ENCODE data around the gene TEX12.
A peak's percentile ranks its signal among the peaks of the same experiment; 100 is the strongest.

TEX12 gene

DNA sequence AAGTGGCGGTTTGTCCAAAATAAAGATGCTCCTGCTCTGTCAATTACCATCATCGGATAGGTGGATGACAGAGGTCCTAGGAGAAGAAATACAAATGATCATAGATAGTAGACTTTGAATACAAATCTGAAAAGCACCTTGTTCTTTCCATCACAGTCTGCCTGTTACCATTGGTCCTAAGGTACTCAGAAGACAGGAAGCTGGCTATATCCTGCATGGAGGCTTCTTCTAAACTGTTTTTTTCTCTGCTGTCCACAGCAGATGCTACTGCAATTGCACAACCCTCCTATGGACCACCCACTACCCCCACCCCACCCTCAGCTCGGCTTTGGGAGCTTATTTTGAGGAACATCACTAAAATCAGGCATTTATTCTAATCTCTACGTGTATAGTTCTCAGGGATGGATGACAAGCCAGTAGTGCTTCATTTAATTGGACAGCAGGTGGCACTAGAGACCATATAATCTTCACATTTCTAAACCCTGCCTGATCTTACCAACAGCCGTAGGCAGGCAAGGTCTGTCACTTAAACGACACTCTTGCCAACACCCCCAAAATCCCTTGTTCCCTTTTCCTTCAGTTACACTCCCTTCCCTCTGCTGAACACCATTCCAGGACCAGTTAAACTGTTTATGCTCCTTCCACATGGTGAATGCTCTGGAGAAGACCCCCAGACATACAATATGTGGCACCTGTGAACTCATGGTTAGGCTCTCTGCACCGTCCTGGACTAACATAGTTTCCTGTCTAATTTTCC is 52.5 kb downstream of the TEX12 start:
- no peaks in the 10 kb centered on the region for H3K4me1 ChIP-seq (ENCODE audit: low read length)
- H3K27me3 ChIP-seq (replicated peaks; ENCODE audit: insufficient read depth, low read length) = no peaks in the 10 kb centered on the region
- H3K36me3 ChIP-seq (replicated peaks; ENCODE audit: insufficient read depth, low read length) = no peaks in the 10 kb centered on the region
- no peaks in the 10 kb centered on the region for H3K79me2 ChIP-seq (ENCODE audit: low read length)
- H4K20me1 ChIP-seq (ENCODE audit: insufficient read depth, low read length) = no peaks in the 10 kb centered on the region
- TF ChIP-seq, protein P1, sequence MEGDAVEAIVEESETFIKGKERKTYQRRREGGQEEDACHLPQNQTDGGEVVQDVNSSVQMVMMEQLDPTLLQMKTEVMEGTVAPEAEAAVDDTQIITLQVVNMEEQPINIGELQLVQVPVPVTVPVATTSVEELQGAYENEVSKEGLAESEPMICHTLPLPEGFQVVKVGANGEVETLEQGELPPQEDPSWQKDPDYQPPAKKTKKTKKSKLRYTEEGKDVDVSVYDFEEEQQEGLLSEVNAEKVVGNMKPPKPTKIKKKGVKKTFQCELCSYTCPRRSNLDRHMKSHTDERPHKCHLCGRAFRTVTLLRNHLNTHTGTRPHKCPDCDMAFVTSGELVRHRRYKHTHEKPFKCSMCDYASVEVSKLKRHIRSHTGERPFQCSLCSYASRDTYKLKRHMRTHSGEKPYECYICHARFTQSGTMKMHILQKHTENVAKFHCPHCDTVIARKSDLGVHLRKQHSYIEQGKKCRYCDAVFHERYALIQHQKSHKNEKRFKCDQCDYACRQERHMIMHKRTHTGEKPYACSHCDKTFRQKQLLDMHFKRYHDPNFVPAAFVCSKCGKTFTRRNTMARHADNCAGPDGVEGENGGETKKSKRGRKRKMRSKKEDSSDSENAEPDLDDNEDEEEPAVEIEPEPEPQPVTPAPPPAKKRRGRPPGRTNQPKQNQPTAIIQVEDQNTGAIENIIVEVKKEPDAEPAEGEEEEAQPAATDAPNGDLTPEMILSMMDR (IDR thresholded peaks at IDR 0.05; ENCODE audit: low read length) = peak; percentile 69
- TF ChIP-seq EZH2 (optimal IDR thresholded peaks at IDR 0.05; ENCODE audit: low read depth, low read length) (no peak), EZH2phosphoT487 (IDR thresholded peaks at IDR 0.05; ENCODE audit: low read length) (no peak)
- no peak overlapping the region for H3K9ac ChIP-seq (ENCODE audit: low read length)
- no peaks in the 10 kb centered on the region for H3K9me2 ChIP-seq (replicated peaks; ENCODE audit: insufficient read depth, low read length)
- no peak overlapping the region for H2AFZ ChIP-seq (ENCODE audit: low read length)
- H3K4me2 ChIP-seq (ENCODE audit: low read depth, low read length) = no peak overlapping the region
- no peak overlapping the region for H3K4me3 ChIP-seq (ENCODE audit: low read length)
- H3K27ac ChIP-seq (ENCODE audit: low read length) = no peak overlapping the region
- DNase-seq = peak; percentile 66
- H3F3A ChIP-seq (ENCODE audit: insufficient read depth, low read length) = no peaks in the 10 kb centered on the region
- no peaks in the 10 kb centered on the region for H3K9me3 ChIP-seq (replicated peaks; ENCODE audit: insufficient read depth, low read length)

DNA sequence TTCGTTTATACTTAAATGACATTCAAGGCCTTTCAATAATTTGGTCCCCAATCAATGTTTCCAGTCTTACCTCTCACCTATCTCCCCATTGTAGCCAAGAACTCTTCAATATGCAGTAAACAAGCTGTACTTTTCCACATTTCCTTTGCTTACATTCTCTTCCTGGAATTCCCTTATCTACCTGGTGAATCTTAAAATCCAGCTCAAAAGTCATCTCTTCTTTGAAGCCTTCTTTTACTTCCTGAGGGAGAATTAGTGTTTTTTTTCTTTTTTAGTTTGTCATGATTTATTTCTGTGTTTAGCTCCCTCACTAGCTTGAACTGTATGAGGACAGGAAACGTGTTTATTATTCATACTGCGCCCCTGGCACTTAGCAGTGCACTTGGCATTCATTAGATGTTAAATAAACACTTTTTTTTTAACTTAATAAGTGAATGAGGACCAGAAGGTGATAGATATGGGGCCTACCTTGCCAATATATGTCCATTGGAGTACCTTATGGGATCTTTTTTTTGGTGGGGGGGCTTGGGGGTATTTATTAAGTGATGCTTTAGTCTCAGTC is 54.2 kb downstream of the TEX12 start:
- Histone ChIP-seq H3K4me2 (ENCODE audit: low read depth, low read length) (no peak overlapping the region), H2AFZ (ENCODE audit: low read length) (no peak overlapping the region), H3K27me3 (replicated peaks; ENCODE audit: insufficient read depth, low read length) (no peaks in the 10 kb centered on the region), H3K9ac (ENCODE audit: low read length) (no peak overlapping the region), H3K36me3 (replicated peaks; ENCODE audit: insufficient read depth, low read length) (no peaks in the 10 kb centered on the region), H3K27ac (ENCODE audit: low read length) (no peak overlapping the region), H3K4me3 (ENCODE audit: low read length) (no peak overlapping the region), H3K4me1 (ENCODE audit: low read length) (no peaks in the 10 kb centered on the region), H3F3A (ENCODE audit: insufficient read depth, low read length) (no peaks in the 10 kb centered on the region), H3K9me2 (replicated peaks; ENCODE audit: insufficient read depth, low read length) (no peaks in the 10 kb centered on the region), H3K9me3 (replicated peaks; ENCODE audit: insufficient read depth, low read length) (no peaks in the 10 kb centered on the region), H4K20me1 (ENCODE audit: insufficient read depth, low read length) (no peaks in the 10 kb centered on the region), H3K79me2 (ENCODE audit: low read length) (no peaks in the 10 kb centered on the region)
- no peak for DNase-seq
- TF ChIP-seq EZH2 (optimal IDR thresholded peaks at IDR 0.05; ENCODE audit: low read depth, low read length) (no peak), EZH2phosphoT487 (IDR thresholded peaks at IDR 0.05; ENCODE audit: low read length) (no peak)

Data from MM.1S (cell line).